Measurements from ENCODE around the gene SGPP2.

SGPP2 gene

GRCh38 chr2:222418739-222419138 is 5.6 kb upstream of the SGPP2 start:
- no peak overlapping the region for H3K27ac ChIP-seq (ENCODE audit: insufficient read depth in 1 of 2, low read depth in 1 of 2, low read length in 2 of 2, poor library complexity in 1 of 2, severe bottlenecking in 2 of 2)
- POLR2A ChIA-PET = no interaction called here
- H3K9me3 ChIP-seq (ENCODE audit: control extremely low read depth in 1 of 5, control insufficient read depth in 4 of 5, insufficient read depth in 2 of 5, low read depth in 1 of 5, low read length in 4 of 5) = peaks cover 0 to 2% (median 0%) of the 10 kb centered on the region in 5 experiments
- no peak for DNase-seq
- CTCF ChIA-PET = no interaction called here
- H3K4me3 ChIP-seq (ENCODE audit: control insufficient read depth in 1 of 7, extremely low read depth in 1 of 7, insufficient read depth in 4 of 7, low read depth in 2 of 7, low read length in 6 of 7) = no peak overlapping the region
- H3K27me3 ChIP-seq (replicated peaks in 2 of 5; ENCODE audit: control insufficient read depth in 4 of 5, insufficient read depth in 5 of 5, low read length in 4 of 5) = peaks cover 16 to 27% (median 21%) of the 10 kb centered on the region in 5 experiments
- peaks cover 1 to 4% (median 3%) of the 10 kb centered on the region in 4 experiments for H3K4me1 ChIP-seq (ENCODE audit: control extremely low read depth in 1 of 4, control insufficient read depth in 4 of 4, insufficient read depth in 4 of 4, low read length in 3 of 4)
- H3K36me3 ChIP-seq (ENCODE audit: control insufficient read depth in 4 of 4, insufficient read depth in 4 of 4, low read length in 3 of 4) = no peaks in the 10 kb centered on the region

GRCh38 chr2:222420508-222420907 is 3.8 kb upstream of the SGPP2 start:
- Histone ChIP-seq H3K4me3 (ENCODE audit: control insufficient read depth in 1 of 7, extremely low read depth in 1 of 7, insufficient read depth in 4 of 7, low read depth in 2 of 7, low read length in 6 of 7) (no peak overlapping the region), H3K27me3 (replicated peaks in 2 of 5; ENCODE audit: control insufficient read depth in 4 of 5, insufficient read depth in 5 of 5, low read length in 4 of 5) (peaks cover 20 to 45% (median 28%) of the 10 kb centered on the region in 5 experiments), H3K4me1 (ENCODE audit: control extremely low read depth in 1 of 4, control insufficient read depth in 4 of 4, insufficient read depth in 4 of 4, low read length in 3 of 4) (peaks cover 5 to 20% (median 17%) of the 10 kb centered on the region in 4 experiments), H3K36me3 (ENCODE audit: control insufficient read depth in 4 of 4, insufficient read depth in 4 of 4, low read length in 3 of 4) (no peaks in the 10 kb centered on the region), H3K27ac (ENCODE audit: insufficient read depth in 1 of 2, low read depth in 1 of 2, low read length in 2 of 2, poor library complexity in 1 of 2, severe bottlenecking in 2 of 2) (no peak overlapping the region), H3K9me3 (ENCODE audit: control extremely low read depth in 1 of 5, control insufficient read depth in 4 of 5, insufficient read depth in 2 of 5, low read depth in 1 of 5, low read length in 4 of 5) (peaks cover 0 to 2% (median 0%) of the 10 kb centered on the region in 5 experiments)
- POLR2A ChIA-PET = no interaction called here
- CTCF ChIA-PET = no interaction called here
- DNase-seq = no peak
- 83% methylated on average over 1 of the region's 1 CpG for WGBS (ENCODE audit: insufficient coverage)

- H3K27me3 ChIP-seq (replicated peaks in 2 of 5; ENCODE audit: control insufficient read depth in 4 of 5, insufficient read depth in 5 of 5, low read length in 4 of 5) = peaks cover 21 to 50% (median 31%) of the 10 kb centered on the region in 5 experiments
- no CpG with 5 or more reads among the region's 1 CpG for whole genome bisulfite sequencing (ENCODE audit: insufficient coverage)
- CTCF ChIA-PET = interaction anchor here (1.7 kb wide), 1 partner anchor 104 kb away, joined by 7 read pairs; no protein-coding TSS in a partner anchor
These were observed 2.7 kb upstream of the SGPP2 start for GRCh38 chr2:222421626-222422025.

GRCh38 chr2:222423186-222423585 is 1.2 kb upstream of the SGPP2 start:
- no peaks in the 10 kb centered on the region for H3K9me3 ChIP-seq (ENCODE audit: control extremely low read depth in 1 of 5, control insufficient read depth in 4 of 5, insufficient read depth in 2 of 5, low read depth in 1 of 5, low read length in 4 of 5)
- ChIA-PET CTCF (interaction anchor here (1.0 kb wide), 1 partner anchor 19 kb away, joined by 3 read pairs; no protein-coding TSS in a partner anchor), POLR2A (no interaction called here)
- H3K27me3 ChIP-seq (replicated peaks in 2 of 5; ENCODE audit: control insufficient read depth in 4 of 5, insufficient read depth in 5 of 5, low read length in 4 of 5) = peaks cover 21 to 54% (median 31%) of the 10 kb centered on the region in 5 experiments
- WGBS (ENCODE audit: insufficient coverage) = 71% methylated on average over 2 of the region's 3 CpGs
- no peak overlapping the region for H3K4me3 ChIP-seq (ENCODE audit: control insufficient read depth in 1 of 7, extremely low read depth in 1 of 7, insufficient read depth in 4 of 7, low read depth in 2 of 7, low read length in 6 of 7)
- H3K36me3 ChIP-seq (ENCODE audit: control insufficient read depth in 4 of 4, insufficient read depth in 4 of 4, low read length in 3 of 4) = no peaks in the 10 kb centered on the region
- H3K4me1 ChIP-seq (ENCODE audit: control extremely low read depth in 1 of 4, control insufficient read depth in 4 of 4, insufficient read depth in 4 of 4, low read length in 3 of 4) = peaks cover 9 to 37% (median 17%) of the 10 kb centered on the region in 4 experiments
- H3K27ac ChIP-seq (ENCODE audit: insufficient read depth in 1 of 2, low read depth in 1 of 2, low read length in 2 of 2, poor library complexity in 1 of 2, severe bottlenecking in 2 of 2) = no peak overlapping the region
- DNase-seq = no peak

More at GRCh38 chr2:222421626-222422025, 2.7 kb upstream of the SGPP2 start:
- Histone ChIP-seq H3K9me3 (ENCODE audit: control extremely low read depth in 1 of 5, control insufficient read depth in 4 of 5, insufficient read depth in 2 of 5, low read depth in 1 of 5, low read length in 4 of 5) (no peaks in the 10 kb centered on the region), H3K36me3 (ENCODE audit: control insufficient read depth in 4 of 4, insufficient read depth in 4 of 4, low read length in 3 of 4) (no peaks in the 10 kb centered on the region), H3K4me1 (ENCODE audit: control extremely low read depth in 1 of 4, control insufficient read depth in 4 of 4, insufficient read depth in 4 of 4, low read length in 3 of 4) (peaks cover 9 to 29% (median 17%) of the 10 kb centered on the region in 4 experiments), H3K4me3 (ENCODE audit: control insufficient read depth in 1 of 7, extremely low read depth in 1 of 7, insufficient read depth in 4 of 7, low read depth in 2 of 7, low read length in 6 of 7) (no peak overlapping the region), H3K27ac (ENCODE audit: insufficient read depth in 1 of 2, low read depth in 1 of 2, low read length in 2 of 2, poor library complexity in 1 of 2, severe bottlenecking in 2 of 2) (no peak overlapping the region)
- POLR2A ChIA-PET = no interaction called here
- no peak for DNase-seq

- DNase-seq = peak in 2 of 3 donors; percentile 42 to 54
- CTCF ChIA-PET = interaction anchor here (1.0 kb wide), 1 partner anchor 18 kb away, joined by 3 read pairs; no protein-coding TSS in a partner anchor
- POLR2A ChIA-PET = no interaction called here
These were observed 589 bp upstream of the SGPP2 start for GRCh38 chr2:222423632-222424275.

GRCh38 chr2:222424729-222425671 is 657 bp downstream of the SGPP2 start:
- whole genome bisulfite sequencing (ENCODE audit: insufficient coverage) = 3% methylated on average over 57 of the region's 74 CpGs
- POLR2A ChIA-PET = no interaction called here
- no peaks in the 10 kb centered on the region for H3K9me3 ChIP-seq (ENCODE audit: control extremely low read depth in 1 of 5, control insufficient read depth in 4 of 5, insufficient read depth in 2 of 5, low read depth in 1 of 5, low read length in 4 of 5)
- DNase-seq = peak in 2 of 3 donors; percentile 39 to 57
- H3K4me1 ChIP-seq (ENCODE audit: control extremely low read depth in 1 of 4, control insufficient read depth in 4 of 4, insufficient read depth in 4 of 4, low read length in 3 of 4) = peaks cover 9 to 37% (median 17%) of the 10 kb centered on the region in 4 experiments
- H3K4me3 ChIP-seq (ENCODE audit: control insufficient read depth in 1 of 7, extremely low read depth in 1 of 7, insufficient read depth in 4 of 7, low read depth in 2 of 7, low read length in 6 of 7) = peak overlapping the region in 6 of 7 experiments; percentile 22 to 72 (median 51)
- no peaks in the 10 kb centered on the region for H3K36me3 ChIP-seq (ENCODE audit: control insufficient read depth in 4 of 4, insufficient read depth in 4 of 4, low read length in 3 of 4)
- H3K27ac ChIP-seq (ENCODE audit: insufficient read depth in 1 of 2, low read depth in 1 of 2, low read length in 2 of 2, poor library complexity in 1 of 2, severe bottlenecking in 2 of 2) = no peak overlapping the region
- peaks cover 22 to 57% (median 31%) of the 10 kb centered on the region in 5 experiments for H3K27me3 ChIP-seq (replicated peaks in 2 of 5; ENCODE audit: control insufficient read depth in 4 of 5, insufficient read depth in 5 of 5, low read length in 4 of 5)
- CTCF ChIA-PET = interaction anchor here (1.7 kb wide), 1 partner anchor 108 kb away, joined by 4 read pairs; no protein-coding TSS in a partner anchor

More at GRCh38 chr2:222423632-222424275, 589 bp upstream of the SGPP2 start:
- H3K9me3 ChIP-seq (ENCODE audit: control extremely low read depth in 1 of 5, control insufficient read depth in 4 of 5, insufficient read depth in 2 of 5, low read depth in 1 of 5, low read length in 4 of 5) = no peaks in the 10 kb centered on the region
- no peaks in the 10 kb centered on the region for H3K36me3 ChIP-seq (ENCODE audit: control insufficient read depth in 4 of 4, insufficient read depth in 4 of 4, low read length in 3 of 4)
- H3K27ac ChIP-seq (ENCODE audit: insufficient read depth in 1 of 2, low read depth in 1 of 2, low read length in 2 of 2, poor library complexity in 1 of 2, severe bottlenecking in 2 of 2) = no peak overlapping the region
- peaks cover 21 to 54% (median 31%) of the 10 kb centered on the region in 5 experiments for H3K27me3 ChIP-seq (replicated peaks in 2 of 5; ENCODE audit: control insufficient read depth in 4 of 5, insufficient read depth in 5 of 5, low read length in 4 of 5)
- H3K4me1 ChIP-seq (ENCODE audit: control extremely low read depth in 1 of 4, control insufficient read depth in 4 of 4, insufficient read depth in 4 of 4, low read length in 3 of 4) = peaks cover 9 to 37% (median 17%) of the 10 kb centered on the region in 4 experiments
- peak overlapping the region in 4 of 7 experiments; percentile 46 to 72 (median 63) for H3K4me3 ChIP-seq (ENCODE audit: control insufficient read depth in 1 of 7, extremely low read depth in 1 of 7, insufficient read depth in 4 of 7, low read depth in 2 of 7, low read length in 6 of 7)
- 2% methylated on average over 21 of the region's 23 CpGs for WGBS (ENCODE audit: insufficient coverage)
